Measurements from ENCODE around the gene ANO6. TPM values are rescaled to one million over a fixed set of nuclear protein-coding genes. Genes with fewer than 3 reads are reported as not detected.

ANO6 gene
- total and polyA plus RNA-seq, 4 donors: 8.7 to 102 (median 40.5) TPM

DNA sequence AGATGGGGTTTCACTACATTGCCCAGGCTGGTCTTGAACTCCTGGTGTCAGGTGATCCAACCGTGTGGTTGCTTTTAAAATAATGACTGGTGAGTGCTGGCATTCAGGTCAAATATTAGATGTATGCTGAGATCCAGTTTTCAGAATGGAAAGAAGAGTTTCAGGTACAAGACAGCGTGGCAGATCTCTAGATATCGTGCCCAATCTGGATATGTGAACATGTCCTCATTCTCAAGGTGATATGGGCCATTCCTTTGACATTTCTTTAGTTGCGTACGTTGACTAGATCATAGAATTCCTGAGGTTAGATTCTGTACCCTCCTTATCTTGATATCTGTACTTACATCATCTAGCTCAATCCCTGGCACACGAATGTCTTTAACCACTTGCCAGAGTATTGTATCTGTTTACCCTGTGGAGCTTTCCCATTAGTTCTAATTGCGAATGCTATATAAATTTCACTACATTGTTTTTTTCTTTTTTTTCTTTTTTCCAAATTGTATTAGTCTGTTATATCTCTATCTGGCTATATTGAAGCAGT lies 80.2 kb downstream of the ANO6 start:
- no peak overlapping the region for H3K27ac ChIP-seq (ENCODE audit: low read depth in 1 of 2, low read length in 1 of 2)
- H3K9ac ChIP-seq (ENCODE audit: insufficient read depth in 1 of 2, low read length in 2 of 2): no peak overlapping the region
- no peaks in the 10 kb centered on the region for H3K27me3 ChIP-seq (ENCODE audit: control insufficient read depth in 3 of 3, insufficient read depth in 3 of 3, low read length in 2 of 3)
- ATAC-seq (ENCODE audit: insufficient read depth, low FRiP score) (no peak), DNase-seq (no peak)
- H3K9me3 ChIP-seq (ENCODE audit: control insufficient read depth in 4 of 4, insufficient read depth in 3 of 4, low read length in 3 of 4): no peaks in the 10 kb centered on the region
- peaks cover 0 to 2% (median 0%) of the 10 kb centered on the region in 4 donors for H3K36me3 ChIP-seq (ENCODE audit: control insufficient read depth in 4 of 4, insufficient read depth in 4 of 4, low read length in 4 of 4)
- TF ChIP-seq, protein P1, sequence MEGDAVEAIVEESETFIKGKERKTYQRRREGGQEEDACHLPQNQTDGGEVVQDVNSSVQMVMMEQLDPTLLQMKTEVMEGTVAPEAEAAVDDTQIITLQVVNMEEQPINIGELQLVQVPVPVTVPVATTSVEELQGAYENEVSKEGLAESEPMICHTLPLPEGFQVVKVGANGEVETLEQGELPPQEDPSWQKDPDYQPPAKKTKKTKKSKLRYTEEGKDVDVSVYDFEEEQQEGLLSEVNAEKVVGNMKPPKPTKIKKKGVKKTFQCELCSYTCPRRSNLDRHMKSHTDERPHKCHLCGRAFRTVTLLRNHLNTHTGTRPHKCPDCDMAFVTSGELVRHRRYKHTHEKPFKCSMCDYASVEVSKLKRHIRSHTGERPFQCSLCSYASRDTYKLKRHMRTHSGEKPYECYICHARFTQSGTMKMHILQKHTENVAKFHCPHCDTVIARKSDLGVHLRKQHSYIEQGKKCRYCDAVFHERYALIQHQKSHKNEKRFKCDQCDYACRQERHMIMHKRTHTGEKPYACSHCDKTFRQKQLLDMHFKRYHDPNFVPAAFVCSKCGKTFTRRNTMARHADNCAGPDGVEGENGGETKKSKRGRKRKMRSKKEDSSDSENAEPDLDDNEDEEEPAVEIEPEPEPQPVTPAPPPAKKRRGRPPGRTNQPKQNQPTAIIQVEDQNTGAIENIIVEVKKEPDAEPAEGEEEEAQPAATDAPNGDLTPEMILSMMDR (IDR thresholded peaks at IDR 0.05; ENCODE audit: control extremely low read depth, extremely low read depth): no peak
- WGBS, 2 donors: 71 to 80% methylated on average over 7 of the region's 7 CpGs
- peaks cover 0 to 32% (median 6%) of the 10 kb centered on the region in 5 donors for H3K4me1 ChIP-seq (ENCODE audit: control insufficient read depth in 5 of 5, insufficient read depth in 5 of 5, low read length in 5 of 5)
- no peak overlapping the region for H3K4me3 ChIP-seq

DNA sequence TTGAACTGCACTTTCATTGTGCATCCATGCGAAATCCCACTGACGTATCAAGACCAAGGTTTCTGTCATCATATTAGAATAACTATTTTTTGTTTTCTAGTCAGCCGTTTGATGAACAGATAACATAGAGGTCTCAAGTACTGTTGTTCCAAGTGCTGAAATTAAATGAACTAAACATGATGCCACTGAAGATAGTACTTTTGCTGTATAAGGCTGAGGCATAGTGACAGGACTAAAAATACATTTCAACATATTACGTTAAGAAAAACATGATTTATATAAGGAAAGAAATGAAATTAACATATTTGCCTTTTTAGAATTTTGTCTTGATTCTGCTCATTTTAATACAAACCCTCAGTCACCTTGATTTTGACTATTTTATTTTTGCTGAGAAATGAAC lies 82.2 kb downstream of the ANO6 start:
- TF ChIP-seq, protein P1 (IDR thresholded peaks at IDR 0.05; ENCODE audit: control extremely low read depth, extremely low read depth): no peak
- no peak for DNase-seq
- Histone ChIP-seq H3K27me3 (ENCODE audit: control insufficient read depth in 3 of 3, insufficient read depth in 3 of 3, low read length in 2 of 3) (no peaks in the 10 kb centered on the region), H3K4me3 (no peak overlapping the region), H3K4me1 (ENCODE audit: control insufficient read depth in 5 of 5, insufficient read depth in 5 of 5, low read length in 5 of 5) (peaks cover 0 to 27% (median 6%) of the 10 kb centered on the region in 5 donors), H3K9ac (ENCODE audit: insufficient read depth in 1 of 2, low read length in 2 of 2) (no peak overlapping the region), H3K27ac (ENCODE audit: low read depth in 1 of 2, low read length in 1 of 2) (no peak overlapping the region), H3K36me3 (ENCODE audit: control insufficient read depth in 4 of 4, insufficient read depth in 4 of 4, low read length in 4 of 4) (peaks cover 0 to 2% (median 0%) of the 10 kb centered on the region in 4 donors), H3K9me3 (ENCODE audit: control insufficient read depth in 4 of 4, insufficient read depth in 3 of 4, low read length in 3 of 4) (no peaks in the 10 kb centered on the region)
- WGBS, 2 donors: 83 to 87% methylated on average over 4 of the region's 4 CpGs
- no peak for ATAC-seq (ENCODE audit: insufficient read depth, low FRiP score)

DNA sequence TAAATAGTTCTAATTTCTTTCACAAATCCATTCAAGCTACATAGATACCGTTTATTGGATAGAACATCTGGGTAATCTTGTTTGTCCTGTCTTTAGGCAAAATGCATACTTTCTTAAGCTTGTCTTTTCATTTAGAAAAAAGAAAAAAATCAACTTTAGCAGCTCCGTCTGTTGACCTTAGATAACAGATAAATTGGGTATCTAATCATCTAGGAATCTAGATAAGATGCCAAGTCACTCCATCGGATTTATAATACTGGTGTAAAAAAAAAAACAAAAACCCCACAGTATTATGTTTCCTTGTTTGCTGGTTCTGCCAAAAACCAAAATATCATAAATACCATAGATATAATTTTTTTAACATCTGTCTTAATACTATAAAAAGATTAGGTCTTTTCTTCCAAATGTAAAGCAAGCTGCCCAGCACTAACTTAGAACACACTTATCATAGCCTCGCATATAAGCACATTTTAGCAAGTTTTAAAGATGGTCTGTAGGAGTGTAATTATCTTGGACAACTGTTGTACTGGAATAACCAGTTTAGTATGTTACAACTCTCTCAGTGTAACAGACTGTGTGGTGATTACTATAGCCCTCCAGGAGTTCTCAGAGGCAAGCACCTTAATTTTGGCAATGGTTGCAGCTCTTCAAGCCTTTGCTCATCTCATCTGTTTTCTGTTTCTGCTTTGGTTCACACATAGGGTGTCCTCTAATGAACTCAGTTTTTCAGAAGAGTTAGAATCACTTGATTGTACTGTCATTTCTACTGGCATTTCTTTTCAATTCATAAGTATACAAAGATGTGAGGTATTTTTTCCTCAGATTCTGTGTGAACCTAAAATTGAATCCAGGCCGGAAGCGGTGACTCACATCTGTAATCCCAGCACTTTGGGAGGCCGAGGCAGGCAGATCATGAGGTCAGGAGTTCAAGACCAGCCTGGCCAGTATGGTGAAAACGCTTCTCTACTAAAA lies 83.1 kb downstream of the ANO6 start:
- peaks cover 0 to 33% (median 12%) of the 10 kb centered on the region in 5 donors for H3K4me1 ChIP-seq (ENCODE audit: control insufficient read depth in 5 of 5, insufficient read depth in 5 of 5, low read length in 5 of 5)
- no peaks in the 10 kb centered on the region for H3K9me3 ChIP-seq (ENCODE audit: control insufficient read depth in 4 of 4, insufficient read depth in 3 of 4, low read length in 3 of 4)
- ATAC-seq (ENCODE audit: insufficient read depth, low FRiP score) (no peak), DNase-seq (peak in 2 of 3 donors; percentile 61 to 62)
- TF ChIP-seq, protein P1 (IDR thresholded peaks at IDR 0.05; ENCODE audit: control extremely low read depth, extremely low read depth): no peak
- 55 to 68% methylated on average over 8 of the region's 8 CpGs for WGBS, 2 donors
- no peaks in the 10 kb centered on the region for H3K27me3 ChIP-seq (ENCODE audit: control insufficient read depth in 3 of 3, insufficient read depth in 3 of 3, low read length in 2 of 3)
- H3K9ac ChIP-seq (ENCODE audit: insufficient read depth in 1 of 2, low read length in 2 of 2): no peak overlapping the region
- peaks cover 0 to 2% (median 0%) of the 10 kb centered on the region in 4 donors for H3K36me3 ChIP-seq (ENCODE audit: control insufficient read depth in 4 of 4, insufficient read depth in 4 of 4, low read length in 4 of 4)
- H3K4me3 ChIP-seq: no peak overlapping the region
- peak overlapping the region in 1 of 2 donors; percentile 57 for H3K27ac ChIP-seq (ENCODE audit: low read depth in 1 of 2, low read length in 1 of 2)
